Type B pancreatic cell (in vitro differentiated cells): ENCODE data around the gene LTK. TPM values are rescaled to one million over a fixed set of nuclear protein-coding genes. Genes with fewer than 3 reads are reported as not detected.

Experiments used
- DNase-seq: peaks from one replicate; pipeline ENCODE4 v3.0.0; 2021; ENCODE audit warnings: mixed read lengths; ENCODE audit not compliant: unreplicated experiment; ENCODE audit errors: extremely low spot score
- H3K27ac Mint-ChIP-seq: 2 replicates; pipeline ENCODE4 v1.8.0; 2021; ENCODE audit warnings: mild to moderate bottlenecking, mixed read lengths
- H3K27me3 Mint-ChIP-seq: 2 replicates; pipeline ENCODE4 v1.8.0; 2021; ENCODE audit warnings: mixed read lengths
- H3K36me3 Mint-ChIP-seq: 2 replicates; pipeline ENCODE4 v1.8.0; 2021; ENCODE audit warnings: mixed read lengths
- H3K4me1 Mint-ChIP-seq: one replicate; pipeline ENCODE4 v1.8.0; 2021; ENCODE audit warnings: mixed read lengths; ENCODE audit not compliant: unreplicated experiment
- H3K4me3 Mint-ChIP-seq: 2 replicates; pipeline ENCODE4 v1.8.0; 2021; ENCODE audit warnings: mild to moderate bottlenecking, mixed read lengths
- H3K9me3 Mint-ChIP-seq: 2 replicates; pipeline ENCODE4 v1.8.0; 2021; ENCODE audit warnings: mixed read lengths
- total RNA-seq: library from RNA; stranded (reverse); gene quantifications from 2 replicates; pipeline ENCODE4 v1.2.1, GENCODE V29; 2021; ENCODE audit warnings: low replicate concordance
- TF ChIP-seq, protein P1 (sequence below): fragments of 200-600 bp; sonication (generic); conservative IDR thresholded peaks from 2 replicates; pipeline ENCODE4 v1.5.0; 2021; ENCODE audit warnings: antibody characterized with exemption, mild to moderate bottlenecking

The LTK gene
- total RNA-seq, 1 donor from 2014 or later, result 0.51 TPM

DNA sequence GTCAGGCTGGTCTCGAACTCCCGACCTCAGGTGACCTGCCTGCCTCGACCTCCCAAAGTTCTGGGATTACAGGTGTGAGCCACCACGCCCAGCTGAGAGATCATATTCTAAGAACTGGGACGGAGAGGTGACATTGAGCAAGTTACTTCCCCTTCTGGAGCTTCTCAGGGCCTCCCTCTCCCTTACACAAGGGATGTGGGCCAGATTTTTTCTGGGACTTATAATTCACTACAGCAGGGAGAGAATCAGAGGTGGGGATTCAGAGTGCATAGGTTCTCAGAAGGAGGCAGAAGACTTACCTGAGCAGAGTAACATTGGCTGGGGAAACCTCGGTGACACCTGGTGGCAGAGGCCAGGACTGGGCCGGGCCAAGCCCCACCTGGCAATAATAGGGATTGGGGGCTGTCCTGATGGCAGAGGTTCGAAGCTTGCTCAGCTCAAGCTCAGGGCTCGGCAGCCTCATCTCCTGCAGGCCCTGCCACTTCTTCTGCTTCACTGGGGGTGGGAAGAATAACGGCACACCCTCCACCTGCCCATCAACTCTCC lies 6.8 kb downstream of the LTK start:
- Mint-ChIP-seq H3K4me3 (no peak overlapping the region), H3K27me3 (peaks cover 87% of the 10 kb centered on the region), H3K27ac (no peak overlapping the region), H3K4me1 (no peaks in the 10 kb centered on the region), H3K9me3 (no peaks in the 10 kb centered on the region), H3K36me3 (no peaks in the 10 kb centered on the region)
- TF ChIP-seq, protein P1, sequence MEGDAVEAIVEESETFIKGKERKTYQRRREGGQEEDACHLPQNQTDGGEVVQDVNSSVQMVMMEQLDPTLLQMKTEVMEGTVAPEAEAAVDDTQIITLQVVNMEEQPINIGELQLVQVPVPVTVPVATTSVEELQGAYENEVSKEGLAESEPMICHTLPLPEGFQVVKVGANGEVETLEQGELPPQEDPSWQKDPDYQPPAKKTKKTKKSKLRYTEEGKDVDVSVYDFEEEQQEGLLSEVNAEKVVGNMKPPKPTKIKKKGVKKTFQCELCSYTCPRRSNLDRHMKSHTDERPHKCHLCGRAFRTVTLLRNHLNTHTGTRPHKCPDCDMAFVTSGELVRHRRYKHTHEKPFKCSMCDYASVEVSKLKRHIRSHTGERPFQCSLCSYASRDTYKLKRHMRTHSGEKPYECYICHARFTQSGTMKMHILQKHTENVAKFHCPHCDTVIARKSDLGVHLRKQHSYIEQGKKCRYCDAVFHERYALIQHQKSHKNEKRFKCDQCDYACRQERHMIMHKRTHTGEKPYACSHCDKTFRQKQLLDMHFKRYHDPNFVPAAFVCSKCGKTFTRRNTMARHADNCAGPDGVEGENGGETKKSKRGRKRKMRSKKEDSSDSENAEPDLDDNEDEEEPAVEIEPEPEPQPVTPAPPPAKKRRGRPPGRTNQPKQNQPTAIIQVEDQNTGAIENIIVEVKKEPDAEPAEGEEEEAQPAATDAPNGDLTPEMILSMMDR, result no peak
- DNase-seq, result no peak

DNA sequence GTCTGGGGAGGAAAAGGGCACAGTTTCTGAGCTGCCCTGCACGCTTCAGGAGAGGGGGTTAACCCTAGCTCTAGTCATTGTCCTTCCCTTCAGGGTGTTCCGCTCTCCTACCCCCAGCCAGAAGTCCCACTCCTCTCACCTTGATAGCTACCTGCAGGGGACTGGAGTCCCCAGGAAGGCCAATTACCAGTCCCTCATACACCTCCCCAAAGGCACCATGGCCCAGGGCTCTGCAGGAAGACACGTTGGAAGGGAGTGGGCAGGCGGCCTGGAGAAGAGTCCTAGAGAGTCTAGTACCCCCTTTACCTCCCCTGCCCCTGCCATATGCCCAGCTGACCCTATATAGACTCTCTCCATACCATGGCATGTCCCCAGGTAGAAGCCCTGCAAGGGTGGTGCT lies 7.9 kb downstream of the LTK start:
- TF ChIP-seq, protein P1, result no peak
- Mint-ChIP-seq H3K36me3 (no peaks in the 10 kb centered on the region), H3K4me3 (no peak overlapping the region), H3K27me3 (peaks cover 95% of the 10 kb centered on the region), H3K27ac (no peak overlapping the region), H3K4me1 (peaks cover 4% of the 10 kb centered on the region), H3K9me3 (no peaks in the 10 kb centered on the region)
- no peak for DNase-seq

DNA sequence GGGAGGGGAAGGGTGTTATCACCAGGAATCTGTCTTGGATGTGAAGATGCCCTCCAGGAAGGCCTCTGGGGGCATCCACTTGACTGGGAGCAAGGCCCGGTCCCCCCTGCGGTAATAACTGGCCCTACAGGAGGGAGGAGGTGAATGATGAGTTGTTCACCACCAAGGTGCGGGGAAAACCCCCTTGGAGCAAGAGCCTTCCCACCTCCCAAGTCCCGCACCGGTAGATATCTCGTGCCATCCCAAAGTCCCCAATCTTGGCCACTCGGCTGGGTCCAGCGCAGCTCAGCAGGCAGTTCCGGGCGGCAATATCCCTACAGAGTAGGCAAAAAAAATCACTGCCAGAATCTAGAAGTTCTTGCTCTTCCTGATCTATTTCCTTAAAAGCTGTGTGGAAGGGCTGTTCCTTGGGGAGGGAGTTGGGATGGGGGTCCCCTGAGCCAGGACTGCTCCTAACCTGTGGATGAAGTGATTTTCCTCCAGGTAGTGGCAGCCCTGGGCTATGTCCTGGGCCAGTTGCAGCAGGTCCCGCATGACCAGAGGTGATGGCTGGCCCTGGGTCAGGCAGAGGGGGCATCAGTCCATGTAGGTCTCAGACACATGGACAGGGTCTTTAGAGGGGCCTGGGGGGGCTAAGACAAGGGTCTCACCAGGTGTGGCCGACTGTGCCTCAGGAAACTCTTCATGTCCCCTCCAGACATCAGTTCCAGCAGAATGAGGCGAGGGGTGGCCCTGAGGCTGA lies 8.7 kb downstream of the LTK start:
- TF ChIP-seq, protein P1, result no peak
- Mint-ChIP-seq H3K27ac (no peak overlapping the region), H3K36me3 (no peaks in the 10 kb centered on the region), H3K4me1 (peaks cover 4% of the 10 kb centered on the region), H3K4me3 (no peak overlapping the region), H3K27me3 (peaks cover 95% of the 10 kb centered on the region), H3K9me3 (no peaks in the 10 kb centered on the region)
- no peak for DNase-seq

DNA sequence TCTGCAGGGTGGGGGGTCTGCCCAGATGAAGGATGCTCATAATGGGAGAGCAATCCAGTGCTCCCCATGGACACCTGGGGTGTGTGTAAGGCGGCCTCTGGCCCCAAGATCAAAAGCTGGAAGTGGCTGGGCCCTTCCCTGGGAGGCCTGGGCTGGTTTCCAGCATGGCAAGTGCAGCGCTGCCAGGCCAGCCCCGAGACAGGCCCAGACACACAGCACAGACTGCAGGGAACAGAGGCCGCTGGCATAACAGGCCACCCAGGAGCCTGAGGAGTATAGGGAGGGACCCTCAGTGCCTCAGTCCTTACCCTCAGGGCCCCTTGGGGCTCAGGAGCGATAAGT lies 10.0 kb downstream of the LTK start:
- Mint-ChIP-seq H3K36me3 (no peaks in the 10 kb centered on the region), H3K4me1 (peaks cover 4% of the 10 kb centered on the region), H3K9me3 (no peaks in the 10 kb centered on the region), H3K27ac (peak overlapping the region; percentile 59), H3K4me3 (peak overlapping the region; percentile 59), H3K27me3 (peaks cover 98% of the 10 kb centered on the region)
- DNase-seq, result no peak
- TF ChIP-seq, protein P1, result no peak

DNA sequence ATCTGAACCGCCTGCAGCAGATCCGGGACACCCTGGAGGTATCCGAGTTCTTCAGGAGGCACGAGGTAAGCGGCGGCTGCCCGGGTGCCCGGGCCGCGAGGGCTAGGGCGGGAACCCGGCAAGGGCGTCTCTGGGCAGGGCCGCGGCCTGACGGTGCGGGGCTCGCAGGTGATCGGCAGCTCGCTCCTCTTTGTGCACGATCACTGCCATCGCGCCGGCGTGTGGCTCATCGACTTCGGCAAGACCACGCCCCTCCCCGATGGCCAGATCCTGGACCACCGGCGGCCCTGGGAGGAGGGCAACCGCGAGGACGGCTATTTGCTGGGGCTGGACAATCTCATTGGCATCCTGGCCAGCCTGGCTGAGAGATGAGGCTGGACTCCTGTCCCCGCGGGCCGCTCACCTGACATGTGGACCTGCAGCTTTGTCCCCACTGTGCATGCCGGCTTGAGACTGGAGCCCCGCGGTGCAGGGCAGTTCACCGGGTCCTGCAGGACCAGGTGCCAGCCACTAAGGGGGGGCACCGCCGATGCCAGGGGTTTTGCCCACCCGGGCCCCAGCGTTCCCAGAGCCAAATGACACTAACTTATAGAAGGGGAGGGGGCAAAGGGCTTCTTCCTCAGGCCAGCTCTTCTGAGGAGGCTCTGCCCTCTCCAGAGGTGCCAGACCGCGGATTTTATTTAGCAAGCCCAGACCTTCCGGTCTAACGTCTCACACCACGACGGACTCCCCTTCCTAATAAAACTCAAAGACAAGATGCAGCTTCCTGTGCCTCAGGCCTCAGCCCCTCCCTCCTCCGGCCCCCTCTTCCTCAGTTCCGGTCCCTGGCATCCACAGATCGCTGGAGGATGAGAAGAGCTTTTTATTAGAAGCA lies 10.6 kb downstream of the LTK start:
- Mint-ChIP-seq H3K36me3 (no peaks in the 10 kb centered on the region), H3K4me1 (peaks cover 4% of the 10 kb centered on the region), H3K9me3 (no peaks in the 10 kb centered on the region), H3K4me3 (peak overlapping the region; percentile 59), H3K27me3 (peaks cover 100% of the 10 kb centered on the region), H3K27ac (peak overlapping the region; percentile 59)
- DNase-seq, result no peak
- TF ChIP-seq, protein P1, result no peak
